ENCODE measurements around the gene PLXDC2. TPM values are rescaled to one million over a fixed set of nuclear protein-coding genes. Genes with fewer than 3 reads are reported as not detected.

The PLXDC2 gene
- total RNA-seq, 1 donor from 2014 or later: 73.1 TPM

DNA sequence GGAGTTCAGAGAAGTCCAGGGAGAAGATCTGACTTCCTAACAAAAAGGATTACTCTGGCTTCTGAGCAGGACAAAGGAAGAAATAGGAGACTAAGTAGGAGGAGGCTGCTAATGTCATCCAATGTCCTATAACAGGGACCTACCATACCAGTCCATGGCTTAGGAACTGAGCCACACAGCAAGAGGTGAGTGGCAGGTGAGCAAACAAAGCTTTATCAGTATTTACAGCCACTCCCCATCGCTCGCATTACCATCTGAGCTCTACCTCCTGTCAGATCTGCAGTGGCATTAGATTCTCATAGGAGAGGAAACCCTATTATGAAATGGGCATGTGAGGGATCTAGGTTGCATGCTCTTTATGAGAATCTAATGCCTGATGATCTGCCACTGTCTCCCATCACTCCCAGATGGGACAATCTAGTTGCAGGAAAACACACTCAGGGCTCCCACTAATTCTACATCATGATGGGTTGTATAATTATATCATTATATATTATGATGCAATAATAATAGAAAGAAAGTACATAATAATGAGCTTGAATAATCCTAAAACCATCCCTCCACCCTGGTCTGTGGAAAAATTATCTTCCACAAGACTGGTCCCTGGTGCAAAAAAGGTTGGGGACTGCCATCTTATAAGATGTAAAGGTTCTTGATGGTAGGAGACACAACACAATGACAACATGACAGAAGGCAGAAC, 487.4 kb downstream of the PLXDC2 start:
- Mint-ChIP-seq H3K4me1 (ENCODE audit: unreplicated experiment) (no peaks in the 10 kb centered on the region), H3K4me3 (ENCODE audit: unreplicated experiment) (no peak overlapping the region), H3K27ac (ENCODE audit: unreplicated experiment) (no peak overlapping the region), H3K27me3 (ENCODE audit: unreplicated experiment) (no peaks in the 10 kb centered on the region), H3K9me3 (ENCODE audit: unreplicated experiment) (peaks cover 7% of the 10 kb centered on the region), H3K36me3 (ENCODE audit: low read depth, unreplicated experiment) (no peaks in the 10 kb centered on the region)
- no peak for DNase-seq (ENCODE audit: low spot score)
- no peak for TF ChIP-seq CTCF (IDR thresholded peaks at IDR 0.05; ENCODE audit: unreplicated experiment)

GRCh38 chr10:20313665-20314064, 497.4 kb downstream of the PLXDC2 start:
- no peaks in the 10 kb centered on the region for H3K27me3 Mint-ChIP-seq (ENCODE audit: unreplicated experiment)
- peaks cover 14% of the 10 kb centered on the region for H3K36me3 Mint-ChIP-seq (ENCODE audit: low read depth, unreplicated experiment)
- no peak overlapping the region for H3K4me3 Mint-ChIP-seq (ENCODE audit: unreplicated experiment)
- no peak for DNase-seq (ENCODE audit: low spot score)
- H3K4me1 Mint-ChIP-seq (ENCODE audit: unreplicated experiment): peaks cover 4% of the 10 kb centered on the region
- no peak overlapping the region for H3K27ac Mint-ChIP-seq (ENCODE audit: unreplicated experiment)
- TF ChIP-seq CTCF (IDR thresholded peaks at IDR 0.05; ENCODE audit: unreplicated experiment): no peak
- H3K9me3 Mint-ChIP-seq (ENCODE audit: unreplicated experiment): peaks cover 8% of the 10 kb centered on the region

DNA sequence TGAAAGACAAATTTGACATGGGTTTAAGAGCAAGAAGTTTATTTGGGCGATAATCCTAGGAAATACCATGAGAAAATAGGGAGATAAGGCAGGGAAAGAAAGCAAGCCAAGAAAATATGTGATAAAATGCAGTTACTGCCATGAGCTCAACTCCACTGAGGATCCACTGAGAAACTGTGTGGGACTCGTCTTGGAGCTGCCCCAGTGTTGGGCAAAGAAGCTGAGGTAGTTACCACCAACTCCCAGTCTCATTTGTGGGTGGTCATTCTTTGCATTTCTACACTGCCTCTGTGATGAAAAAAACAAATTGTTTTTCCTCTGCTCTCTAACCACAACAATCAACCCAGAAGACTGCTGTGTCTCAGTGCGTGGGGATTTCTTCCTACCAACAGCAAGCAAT, 498.2 kb downstream of the PLXDC2 start:
- H3K9me3 Mint-ChIP-seq (ENCODE audit: unreplicated experiment): peaks cover 8% of the 10 kb centered on the region
- DNase-seq (ENCODE audit: low spot score): no peak
- H3K27me3 Mint-ChIP-seq (ENCODE audit: unreplicated experiment): no peaks in the 10 kb centered on the region
- no peak overlapping the region for H3K4me3 Mint-ChIP-seq (ENCODE audit: unreplicated experiment)
- peaks cover 14% of the 10 kb centered on the region for H3K36me3 Mint-ChIP-seq (ENCODE audit: low read depth, unreplicated experiment)
- peaks cover 4% of the 10 kb centered on the region for H3K4me1 Mint-ChIP-seq (ENCODE audit: unreplicated experiment)
- no peak overlapping the region for H3K27ac Mint-ChIP-seq (ENCODE audit: unreplicated experiment)
- TF ChIP-seq CTCF (IDR thresholded peaks at IDR 0.05; ENCODE audit: unreplicated experiment): no peak

- no peaks in the 10 kb centered on the region for H3K4me1 Mint-ChIP-seq (ENCODE audit: unreplicated experiment)
- no peak for DNase-seq (ENCODE audit: low spot score)
- H3K9me3 Mint-ChIP-seq (ENCODE audit: unreplicated experiment): no peaks in the 10 kb centered on the region
- H3K27ac Mint-ChIP-seq (ENCODE audit: unreplicated experiment): no peak overlapping the region
- no peak overlapping the region for H3K4me3 Mint-ChIP-seq (ENCODE audit: unreplicated experiment)
- no peaks in the 10 kb centered on the region for H3K36me3 Mint-ChIP-seq (ENCODE audit: low read depth, unreplicated experiment)
- TF ChIP-seq CTCF (IDR thresholded peaks at IDR 0.05; ENCODE audit: unreplicated experiment): no peak
- H3K27me3 Mint-ChIP-seq (ENCODE audit: unreplicated experiment): no peaks in the 10 kb centered on the region
These were observed 511.7 kb downstream of the PLXDC2 start for GRCh38 chr10:20327954-20328353.

- peaks cover 6% of the 10 kb centered on the region for H3K4me1 Mint-ChIP-seq (ENCODE audit: unreplicated experiment)
- no peak for DNase-seq (ENCODE audit: low spot score)
- no peak for TF ChIP-seq CTCF (IDR thresholded peaks at IDR 0.05; ENCODE audit: unreplicated experiment)
- H3K4me3 Mint-ChIP-seq (ENCODE audit: unreplicated experiment): no peak overlapping the region
- H3K36me3 Mint-ChIP-seq (ENCODE audit: low read depth, unreplicated experiment): no peaks in the 10 kb centered on the region
- H3K27me3 Mint-ChIP-seq (ENCODE audit: unreplicated experiment): peaks cover 4% of the 10 kb centered on the region
- no peak overlapping the region for H3K27ac Mint-ChIP-seq (ENCODE audit: unreplicated experiment)
- H3K9me3 Mint-ChIP-seq (ENCODE audit: unreplicated experiment): no peaks in the 10 kb centered on the region
These were observed 514.0 kb downstream of the PLXDC2 start for GRCh38 chr10:20330246-20330645.

All from endothelial cell (in vitro differentiated cells).